DND-41 (cell line): ENCODE measurements around the gene UPF1.

Experiments
- EZH2 ChIP-seq: IDR thresholded peaks from 3 replicates; pipeline ENCODE4 v1.6.1; 2012; ENCODE audit warnings: borderline replicate concordance, low read depth, mild to moderate bottlenecking, moderate library complexity, low read length, inconsistent platforms; ENCODE audit not compliant: severe bottlenecking
- TF ChIP-seq, protein P1 (sequence below): IDR thresholded peaks from 2 replicates; pipeline ENCODE4 v1.5.1; 2012; ENCODE audit warnings: borderline replicate concordance, low read length, moderate library complexity, mild to moderate bottlenecking; ENCODE audit not compliant: poor library complexity, severe bottlenecking; ENCODE audit errors: extremely low read depth

DNA sequence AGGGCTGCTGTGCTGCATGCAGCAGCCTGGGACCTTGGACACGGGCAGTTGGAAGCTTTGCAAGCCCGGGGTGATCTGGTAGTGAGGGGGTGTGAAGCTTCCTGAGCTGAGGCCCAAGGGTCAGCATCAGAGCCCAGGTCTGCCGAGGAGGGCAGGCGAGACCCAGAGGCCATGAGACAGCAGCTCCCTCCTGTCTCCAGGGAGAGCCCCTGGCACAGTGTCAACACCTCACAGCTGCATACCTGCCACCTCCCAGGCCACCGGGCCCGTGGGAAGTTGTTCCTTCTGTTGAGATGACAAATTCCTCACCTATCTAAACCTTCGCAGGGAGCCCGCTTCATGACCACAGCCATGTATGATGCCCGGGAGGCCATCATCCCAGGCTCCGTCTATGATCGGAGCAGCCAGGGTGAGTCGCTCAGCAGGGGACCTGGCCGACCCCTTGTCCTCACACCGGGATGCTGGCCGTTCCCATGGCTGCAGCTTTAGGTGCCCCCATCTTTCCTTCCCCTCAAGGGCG, 32.1 kb downstream of the UPF1 start:
- TF ChIP-seq, protein P1, sequence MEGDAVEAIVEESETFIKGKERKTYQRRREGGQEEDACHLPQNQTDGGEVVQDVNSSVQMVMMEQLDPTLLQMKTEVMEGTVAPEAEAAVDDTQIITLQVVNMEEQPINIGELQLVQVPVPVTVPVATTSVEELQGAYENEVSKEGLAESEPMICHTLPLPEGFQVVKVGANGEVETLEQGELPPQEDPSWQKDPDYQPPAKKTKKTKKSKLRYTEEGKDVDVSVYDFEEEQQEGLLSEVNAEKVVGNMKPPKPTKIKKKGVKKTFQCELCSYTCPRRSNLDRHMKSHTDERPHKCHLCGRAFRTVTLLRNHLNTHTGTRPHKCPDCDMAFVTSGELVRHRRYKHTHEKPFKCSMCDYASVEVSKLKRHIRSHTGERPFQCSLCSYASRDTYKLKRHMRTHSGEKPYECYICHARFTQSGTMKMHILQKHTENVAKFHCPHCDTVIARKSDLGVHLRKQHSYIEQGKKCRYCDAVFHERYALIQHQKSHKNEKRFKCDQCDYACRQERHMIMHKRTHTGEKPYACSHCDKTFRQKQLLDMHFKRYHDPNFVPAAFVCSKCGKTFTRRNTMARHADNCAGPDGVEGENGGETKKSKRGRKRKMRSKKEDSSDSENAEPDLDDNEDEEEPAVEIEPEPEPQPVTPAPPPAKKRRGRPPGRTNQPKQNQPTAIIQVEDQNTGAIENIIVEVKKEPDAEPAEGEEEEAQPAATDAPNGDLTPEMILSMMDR, result no peak
- TF ChIP-seq EZH2, result no peak
